SK-N-SH treated with all-trans-retinoic acid at 6 μM for 48 hours (cell line): ENCODE measurements around the gene ACP1.

Source experiments
- ARNTL ChIP-seq: fragments of 450-650 bp; formaldehyde crosslinking; IDR thresholded peaks from 2 replicates; pipeline ENCODE4 v1.5.0; 2020; ENCODE audit warnings: low read depth, mild to moderate bottlenecking, moderate library complexity, borderline replicate concordance
- CREB5 ChIP-seq: fragments of 250-450 bp; sonication (Bioruptor Pico); IDR thresholded peaks from 2 replicates; pipeline ENCODE4 v1.5.1; 2020; ENCODE audit warnings: low read depth, mild to moderate bottlenecking, moderate library complexity
- CSDC2 ChIP-seq: fragments of 250-450 bp; sonication (Bioruptor Pico); IDR thresholded peaks from 2 replicates; pipeline ENCODE4 v1.5.0; 2020; ENCODE audit warnings: mild to moderate bottlenecking, moderate library complexity
- ESRRG ChIP-seq: fragments of 250-450 bp; sonication (Bioruptor Pico); IDR thresholded peaks from 2 replicates; pipeline ENCODE4 v1.6.1; 2021; ENCODE audit warnings: mild to moderate bottlenecking
- GLIS3 ChIP-seq: fragments of 250-450 bp; sonication (Bioruptor Pico); IDR thresholded peaks from 2 replicates; pipeline ENCODE4 v1.5.0; 2020; ENCODE audit warnings: mild to moderate bottlenecking, moderate library complexity
- ISL1 ChIP-seq: fragments of 250-450 bp; sonication (Bioruptor Pico); IDR thresholded peaks from 2 replicates; pipeline ENCODE4 v2.1.2; 2022; ENCODE audit warnings: mild to moderate bottlenecking, moderate library complexity
- PATZ1 ChIP-seq: fragments of 250-450 bp; sonication (Bioruptor Pico); IDR thresholded peaks from 2 replicates; pipeline ENCODE4 v1.8.0; 2020; ENCODE audit warnings: mild to moderate bottlenecking, moderate library complexity, borderline replicate concordance
- POU6F1 ChIP-seq: fragments of 250-450 bp; sonication (Bioruptor Pico); IDR thresholded peaks from 2 replicates; pipeline ENCODE4 v1.8.0; 2021; ENCODE audit warnings: low read depth, mild to moderate bottlenecking, moderate library complexity, borderline replicate concordance
- PPARA ChIP-seq: fragments of 250-450 bp; sonication (Bioruptor Pico); IDR thresholded peaks from 2 replicates; pipeline ENCODE4 v1.5.0; 2020; ENCODE audit warnings: mild to moderate bottlenecking, borderline replicate concordance
- SNAI2 ChIP-seq: fragments of 250-450 bp; sonication (Bioruptor Pico); IDR thresholded peaks from 2 replicates; pipeline ENCODE4 v1.5.0; 2020; ENCODE audit warnings: mild to moderate bottlenecking, moderate library complexity
- ZFP3 ChIP-seq: fragments of 250-450 bp; sonication (Bioruptor Pico); IDR thresholded peaks from 2 replicates; pipeline ENCODE4 v1.5.0; 2020; ENCODE audit warnings: mild to moderate bottlenecking, moderate library complexity
- ZNF8 ChIP-seq: fragments of 450-650 bp; formaldehyde crosslinking; IDR thresholded peaks from 2 replicates; pipeline ENCODE4 v1.5.0; 2020; ENCODE audit warnings: mild to moderate bottlenecking, moderate library complexity
- TF ChIP-seq, protein P1 (sequence below): fragments of 250-450 bp; sonication (Bioruptor Pico); IDR thresholded peaks from 2 replicates; pipeline ENCODE4 v1.5.0; 2020; ENCODE audit warnings: mild to moderate bottlenecking, moderate library complexity
- TF ChIP-seq, protein P2 (sequence below): fragments of 250-450 bp; sonication (Bioruptor Pico); IDR thresholded peaks from 2 replicates; pipeline ENCODE4 v1.5.1; 2021; ENCODE audit warnings: mild to moderate bottlenecking, moderate library complexity

DNA sequence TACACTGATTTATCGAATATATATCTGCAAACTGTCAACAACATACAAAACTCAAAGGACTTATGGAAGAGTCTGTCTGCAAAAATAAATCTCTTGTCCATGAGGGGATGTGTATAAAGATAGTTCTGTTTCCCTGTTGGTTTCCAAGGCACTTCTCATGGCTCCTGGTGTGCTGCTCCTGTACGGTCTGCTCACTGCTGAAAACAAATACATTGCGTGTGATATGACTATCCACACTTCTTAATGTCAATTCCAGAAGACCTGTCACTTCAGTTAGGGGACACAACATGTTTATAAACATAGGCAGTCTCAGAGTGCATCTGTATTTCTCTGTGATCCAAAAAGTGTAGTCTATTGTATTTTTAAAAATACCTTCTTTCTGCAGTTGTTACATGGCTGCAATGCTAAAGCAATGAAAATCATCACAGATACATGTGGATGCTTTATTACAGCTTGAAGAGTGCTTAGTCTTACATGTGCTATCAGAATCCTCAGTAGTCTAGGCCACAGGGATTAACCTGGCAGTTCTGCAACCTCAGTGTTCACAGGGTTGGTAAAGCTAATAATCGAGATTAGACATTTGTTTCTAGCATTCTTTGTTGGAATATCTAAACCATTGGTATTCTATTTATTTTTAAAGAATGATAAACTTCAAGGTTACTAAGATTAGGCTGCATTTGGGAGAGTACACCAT lies 15.4 kb downstream of the ACP1 start:
- no peak for TF ChIP-seq ZFP3 (CRISPR knock-in tag)
- no peak for TF ChIP-seq ZNF8
- TF ChIP-seq PPARA (CRISPR knock-in tag): no peak
- TF ChIP-seq GLIS3 (CRISPR knock-in tag): no peak
- no peak for TF ChIP-seq SNAI2 (CRISPR knock-in tag)
- TF ChIP-seq PATZ1: no peak
- TF ChIP-seq ARNTL (CRISPR knock-in tag): no peak
- no peak for TF ChIP-seq ESRRG (CRISPR knock-in tag)
- no peak for TF ChIP-seq CSDC2 (CRISPR knock-in tag)
- TF ChIP-seq, protein P1, sequence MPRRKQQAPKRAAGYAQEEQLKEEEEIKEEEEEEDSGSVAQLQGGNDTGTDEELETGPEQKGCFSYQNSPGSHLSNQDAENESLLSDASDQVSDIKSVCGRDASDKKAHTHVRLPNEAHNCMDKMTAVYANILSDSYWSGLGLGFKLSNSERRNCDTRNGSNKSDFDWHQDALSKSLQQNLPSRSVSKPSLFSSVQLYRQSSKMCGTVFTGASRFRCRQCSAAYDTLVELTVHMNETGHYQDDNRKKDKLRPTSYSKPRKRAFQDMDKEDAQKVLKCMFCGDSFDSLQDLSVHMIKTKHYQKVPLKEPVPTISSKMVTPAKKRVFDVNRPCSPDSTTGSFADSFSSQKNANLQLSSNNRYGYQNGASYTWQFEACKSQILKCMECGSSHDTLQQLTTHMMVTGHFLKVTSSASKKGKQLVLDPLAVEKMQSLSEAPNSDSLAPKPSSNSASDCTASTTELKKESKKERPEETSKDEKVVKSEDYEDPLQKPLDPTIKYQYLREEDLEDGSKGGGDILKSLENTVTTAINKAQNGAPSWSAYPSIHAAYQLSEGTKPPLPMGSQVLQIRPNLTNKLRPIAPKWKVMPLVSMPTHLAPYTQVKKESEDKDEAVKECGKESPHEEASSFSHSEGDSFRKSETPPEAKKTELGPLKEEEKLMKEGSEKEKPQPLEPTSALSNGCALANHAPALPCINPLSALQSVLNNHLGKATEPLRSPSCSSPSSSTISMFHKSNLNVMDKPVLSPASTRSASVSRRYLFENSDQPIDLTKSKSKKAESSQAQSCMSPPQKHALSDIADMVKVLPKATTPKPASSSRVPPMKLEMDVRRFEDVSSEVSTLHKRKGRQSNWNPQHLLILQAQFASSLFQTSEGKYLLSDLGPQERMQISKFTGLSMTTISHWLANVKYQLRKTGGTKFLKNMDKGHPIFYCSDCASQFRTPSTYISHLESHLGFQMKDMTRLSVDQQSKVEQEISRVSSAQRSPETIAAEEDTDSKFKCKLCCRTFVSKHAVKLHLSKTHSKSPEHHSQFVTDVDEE (CRISPR knock-in tag): no peak
- no peak for TF ChIP-seq ISL1
- no peak for TF ChIP-seq CREB5 (CRISPR knock-in tag)
- no peak for TF ChIP-seq POU6F1 (CRISPR knock-in tag)
- TF ChIP-seq, protein P2, sequence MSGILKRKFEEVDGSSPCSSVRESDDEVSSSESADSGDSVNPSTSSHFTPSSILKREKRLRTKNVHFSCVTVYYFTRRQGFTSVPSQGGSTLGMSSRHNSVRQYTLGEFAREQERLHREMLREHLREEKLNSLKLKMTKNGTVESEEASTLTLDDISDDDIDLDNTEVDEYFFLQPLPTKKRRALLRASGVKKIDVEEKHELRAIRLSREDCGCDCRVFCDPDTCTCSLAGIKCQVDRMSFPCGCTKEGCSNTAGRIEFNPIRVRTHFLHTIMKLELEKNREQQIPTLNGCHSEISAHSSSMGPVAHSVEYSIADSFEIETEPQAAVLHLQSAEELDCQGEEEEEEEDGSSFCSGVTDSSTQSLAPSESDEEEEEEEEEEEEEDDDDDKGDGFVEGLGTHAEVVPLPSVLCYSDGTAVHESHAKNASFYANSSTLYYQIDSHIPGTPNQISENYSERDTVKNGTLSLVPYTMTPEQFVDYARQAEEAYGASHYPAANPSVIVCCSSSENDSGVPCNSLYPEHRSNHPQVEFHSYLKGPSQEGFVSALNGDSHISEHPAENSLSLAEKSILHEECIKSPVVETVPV (CRISPR knock-in tag): no peak
